Transverse colon (tissue), 4 donors: ENCODE results near the gene CDH12.
"Not testable (repeated sequence)": the region's sequence is repeated elsewhere in the genome, so short reads cannot be mapped to it uniquely, and the experiment has no call there.

ENCODE experiments used
- EP300 ChIP-seq: sonication (generic); formaldehyde crosslinking; IDR thresholded peaks from one replicate; pipeline ENCODE4 v1.6.1; 2017; ENCODE audit warnings: antibody characterized with exemption, low read depth
- POLR2A ChIP-seq: fragments of 450-650 bp; IDR thresholded peaks from one replicate; pipeline ENCODE4 v1.6.1; 2016; ENCODE audit warnings: antibody characterized with exemption, mild to moderate bottlenecking, moderate library complexity
- POLR2AphosphoS5 ChIP-seq, 3 donors: sonication (generic); formaldehyde crosslinking; IDR thresholded peaks; one replicate each; pipeline ENCODE4 v1.6.1; 2016; ENCODE audit warnings: antibody characterized with exemption in 3 of 3
- TF ChIP-seq, protein P1 (sequence below), 5 experiments: fragments of 200-600 bp in 3 of 5; fragments of 450-650 bp in 2 of 5; sonication (generic) in 3 of 5; IDR thresholded peaks; 1 replicate in 2 of 5; 2 replicates in 3 of 5; pipeline ENCODE4 v1.5.1; 2016 to 2017; ENCODE audit warnings: antibody characterized with exemption in 5 of 5, inconsistent platforms in 3 of 5, mild to moderate bottlenecking in 2 of 5, moderate library complexity in 1 of 5

GRCh38 chr5:22012893-22013292 is 840.3 kb downstream of the CDH12 start:
- TF ChIP-seq, protein P1, sequence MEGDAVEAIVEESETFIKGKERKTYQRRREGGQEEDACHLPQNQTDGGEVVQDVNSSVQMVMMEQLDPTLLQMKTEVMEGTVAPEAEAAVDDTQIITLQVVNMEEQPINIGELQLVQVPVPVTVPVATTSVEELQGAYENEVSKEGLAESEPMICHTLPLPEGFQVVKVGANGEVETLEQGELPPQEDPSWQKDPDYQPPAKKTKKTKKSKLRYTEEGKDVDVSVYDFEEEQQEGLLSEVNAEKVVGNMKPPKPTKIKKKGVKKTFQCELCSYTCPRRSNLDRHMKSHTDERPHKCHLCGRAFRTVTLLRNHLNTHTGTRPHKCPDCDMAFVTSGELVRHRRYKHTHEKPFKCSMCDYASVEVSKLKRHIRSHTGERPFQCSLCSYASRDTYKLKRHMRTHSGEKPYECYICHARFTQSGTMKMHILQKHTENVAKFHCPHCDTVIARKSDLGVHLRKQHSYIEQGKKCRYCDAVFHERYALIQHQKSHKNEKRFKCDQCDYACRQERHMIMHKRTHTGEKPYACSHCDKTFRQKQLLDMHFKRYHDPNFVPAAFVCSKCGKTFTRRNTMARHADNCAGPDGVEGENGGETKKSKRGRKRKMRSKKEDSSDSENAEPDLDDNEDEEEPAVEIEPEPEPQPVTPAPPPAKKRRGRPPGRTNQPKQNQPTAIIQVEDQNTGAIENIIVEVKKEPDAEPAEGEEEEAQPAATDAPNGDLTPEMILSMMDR (IDR thresholded peaks at IDR 0.05), result not testable (repeated sequence)
- TF ChIP-seq POLR2A; POLR2AphosphoS5 (IDR thresholded peaks at IDR 0.05); EP300: not testable (repeated sequence)
